Activated CD4-positive, CD25-positive, alpha-beta regulatory T cell treated with anti-CD3 and anti-CD28 coated beads, Interleukin-2, amount 50 U/mL, for 24 hours (primary cell): ENCODE results near the gene EXOC6B.
"Not testable (repeated sequence)": the region's sequence is repeated elsewhere in the genome, so short reads cannot be mapped to it uniquely, and the experiment has no call there.

ENCODE experiments used
- ATAC-seq, 2 donors: fragments of 150-1000 bp; cut with Tn5 transposase; one replicate each; pipeline ENCODE4 v1.10.0; 2021; ENCODE audit warnings: mild to moderate bottlenecking in 1 of 2, moderate library complexity in 1 of 2

Gene EXOC6B

DNA sequence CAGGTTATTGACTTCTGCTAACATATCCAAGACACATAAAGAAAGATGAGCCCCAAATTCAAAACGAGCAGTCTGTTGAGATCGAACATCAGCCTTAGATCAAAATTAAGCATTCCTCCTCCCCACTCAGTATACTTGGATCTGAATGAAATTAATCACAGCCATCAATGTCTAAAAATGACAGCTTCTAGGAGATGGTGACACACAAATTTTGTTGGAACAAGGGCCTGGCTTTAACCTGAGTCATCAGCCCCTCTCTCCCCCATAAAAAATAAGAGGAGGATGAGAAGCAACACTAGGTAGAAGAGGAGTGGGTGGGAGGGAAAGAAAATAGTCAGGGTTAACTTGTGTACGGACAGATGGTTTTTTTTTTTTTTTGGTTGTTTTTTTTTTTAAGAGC is 223.1 kb downstream of the EXOC6B start:
- ATAC-seq = no peak

DNA sequence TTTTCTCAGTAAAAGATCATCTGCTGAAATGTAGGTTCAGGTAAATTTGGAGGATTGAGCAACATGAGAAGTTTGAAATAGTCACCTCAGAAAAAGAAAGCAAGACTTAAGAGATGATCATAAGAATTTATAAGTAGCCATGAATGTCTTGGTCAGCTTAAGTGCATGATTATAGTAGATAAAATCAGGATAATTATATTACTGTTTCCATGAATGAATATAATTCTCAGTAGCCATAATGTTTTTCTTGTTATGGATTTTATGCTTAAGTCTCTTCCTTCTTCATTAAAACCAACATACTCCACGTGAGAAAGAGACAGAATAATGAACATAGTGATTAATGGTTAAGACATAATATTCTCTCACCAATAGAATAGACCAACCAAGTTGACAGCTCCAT is 223.7 kb downstream of the EXOC6B start:
- no peak for ATAC-seq

DNA sequence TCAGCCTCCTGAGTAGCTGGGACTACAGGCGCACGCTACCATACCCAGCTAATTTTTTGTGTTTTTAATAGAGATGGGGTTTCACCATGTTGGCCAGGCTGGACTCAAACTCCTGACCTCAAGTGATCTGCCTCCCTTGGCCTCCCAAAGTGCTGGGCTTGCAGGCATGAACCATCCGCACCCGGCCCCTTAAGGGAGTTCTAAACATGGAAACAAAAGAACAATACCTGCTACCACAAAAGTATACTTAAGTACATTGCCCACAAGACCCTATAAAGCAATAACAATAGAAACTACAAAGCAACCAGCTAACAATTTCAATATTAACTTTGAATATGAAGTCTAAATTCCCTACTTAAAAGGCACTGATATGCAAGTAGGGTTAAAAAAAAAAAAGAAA is 242.0 kb downstream of the EXOC6B start:
- not testable (repeated sequence) for ATAC-seq

DNA sequence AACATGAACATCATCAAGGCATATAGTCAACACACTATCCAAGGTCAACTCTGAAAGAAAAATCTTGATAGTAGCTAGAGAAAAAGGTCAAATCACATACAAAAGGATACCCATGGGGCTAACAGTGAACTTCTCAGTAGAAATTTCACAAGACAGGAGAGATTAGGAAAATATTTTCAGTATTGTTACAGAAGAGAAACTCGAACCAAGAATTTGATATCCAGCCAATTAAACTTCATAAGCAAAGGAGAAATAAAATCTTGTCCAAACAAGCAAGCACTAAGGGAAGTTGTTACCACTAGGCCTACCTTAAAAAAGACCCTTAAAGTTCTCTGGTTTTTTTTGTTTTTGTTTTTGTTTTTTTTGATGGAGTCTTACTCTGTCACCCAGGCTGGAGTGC is 242.5 kb downstream of the EXOC6B start:
- no peak for ATAC-seq

DNA sequence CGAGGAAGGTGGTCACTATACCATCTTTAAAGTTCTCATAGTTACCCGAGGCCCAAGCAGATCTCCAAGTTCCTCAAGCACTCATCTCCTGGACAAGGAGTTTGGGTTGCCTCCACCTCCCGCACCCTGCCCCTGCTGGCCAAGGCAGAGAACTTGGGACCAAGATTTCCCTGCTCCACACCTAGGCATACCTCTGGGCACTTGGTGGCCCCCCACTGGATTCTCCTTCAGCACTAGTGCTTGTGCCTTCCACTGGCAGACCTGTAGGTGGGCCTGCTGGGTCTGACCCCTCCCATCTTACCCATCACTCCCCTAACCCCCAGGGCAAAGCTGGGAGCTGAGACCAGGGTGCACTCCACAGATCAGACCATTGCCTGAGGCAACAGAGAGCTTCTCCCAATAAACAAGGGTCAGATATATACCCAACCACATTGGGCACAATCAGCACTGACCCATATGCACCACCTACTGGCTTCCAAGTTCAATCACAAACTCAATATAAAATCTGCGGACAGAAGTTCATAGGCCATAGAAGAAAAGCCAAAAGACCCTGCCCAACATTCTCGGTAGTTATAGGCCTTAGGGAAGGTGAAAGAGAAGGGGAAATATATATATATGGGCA is 244.2 kb downstream of the EXOC6B start:
- no peak for ATAC-seq

DNA sequence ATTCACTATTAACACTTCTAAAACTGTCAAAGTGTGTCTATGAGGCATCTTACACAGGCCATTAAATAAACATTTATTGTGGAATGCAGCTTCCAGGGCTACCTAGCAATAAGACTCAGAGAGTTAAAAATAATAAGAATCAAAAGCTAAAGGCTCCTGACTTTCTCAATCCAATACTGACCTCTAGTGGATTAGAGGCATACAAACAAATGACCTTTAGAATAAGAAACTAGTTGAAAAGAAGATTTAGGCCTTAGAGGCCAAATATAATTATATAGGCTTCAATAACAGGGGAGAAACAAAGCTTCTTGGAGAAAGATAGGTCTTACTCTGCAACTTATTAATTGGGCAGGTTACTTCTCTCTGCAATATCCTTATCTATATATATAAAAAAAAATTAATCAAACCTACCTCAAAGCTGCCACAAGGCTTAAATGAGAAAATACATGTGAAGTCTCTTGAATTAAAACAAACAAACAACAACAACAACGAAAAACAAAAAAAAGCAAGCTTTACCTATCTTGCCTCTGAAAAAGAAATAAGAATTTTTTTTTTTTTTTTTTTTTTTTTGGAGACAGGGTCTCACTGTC is 246.1 kb downstream of the EXOC6B start:
- ATAC-seq = no peak

DNA sequence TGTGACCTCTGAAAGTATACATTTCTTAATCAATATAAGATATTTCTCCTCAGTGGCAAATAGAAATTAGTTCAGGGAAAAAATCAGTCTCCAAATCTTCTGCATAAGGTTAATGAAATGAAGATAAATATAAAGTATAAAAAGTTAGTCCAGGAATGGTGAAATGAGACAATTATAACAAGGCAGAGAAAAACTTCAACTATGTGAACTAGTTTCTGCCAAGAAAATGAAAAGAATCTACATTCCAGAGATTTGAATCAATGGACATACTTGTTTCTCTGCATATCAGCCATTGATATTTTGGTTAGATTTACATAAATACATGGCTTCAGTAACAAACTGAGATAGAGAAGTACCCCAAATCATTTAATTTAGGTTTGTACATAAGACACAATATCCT is 249.0 kb downstream of the EXOC6B start:
- ATAC-seq = no peak

DNA sequence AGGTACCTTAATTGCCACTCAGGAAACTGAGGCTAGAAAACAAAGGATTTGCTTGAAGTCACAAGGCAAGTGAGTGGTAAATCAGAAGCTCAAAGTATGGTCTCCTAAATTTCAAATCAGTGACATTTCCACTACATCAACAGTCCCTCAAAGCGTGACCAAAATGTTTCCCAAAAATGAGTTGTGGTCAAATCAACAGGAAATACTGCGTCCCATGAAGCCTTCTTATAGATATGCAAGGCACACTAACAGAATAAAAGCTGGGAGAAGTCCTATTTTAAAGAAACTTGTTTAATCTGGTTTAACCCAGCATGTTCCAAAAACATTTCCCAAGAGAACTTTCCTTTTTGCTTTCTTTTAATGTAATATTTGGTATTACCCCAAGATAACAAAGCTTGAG is 249.4 kb downstream of the EXOC6B start:
- no peak for ATAC-seq

DNA sequence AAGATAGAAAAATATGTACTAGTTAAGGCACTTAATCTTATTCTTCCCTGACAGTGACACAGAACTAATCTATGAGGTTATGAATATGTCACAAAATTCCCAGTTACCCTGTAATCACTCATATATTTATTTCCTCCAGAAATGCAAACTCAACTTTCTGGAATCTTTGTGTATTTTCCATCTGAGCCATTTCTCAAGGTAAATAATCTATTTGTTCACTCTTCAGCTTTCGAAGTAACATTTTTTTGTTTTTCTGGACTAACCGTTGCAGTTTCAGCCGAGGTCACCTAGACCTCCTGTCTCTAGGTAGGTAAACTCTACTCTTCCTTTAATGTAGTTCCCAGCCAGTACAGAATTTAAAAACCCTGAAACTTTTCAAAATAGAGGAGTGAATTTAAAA is 250.9 kb downstream of the EXOC6B start:
- ATAC-seq = no peak

DNA sequence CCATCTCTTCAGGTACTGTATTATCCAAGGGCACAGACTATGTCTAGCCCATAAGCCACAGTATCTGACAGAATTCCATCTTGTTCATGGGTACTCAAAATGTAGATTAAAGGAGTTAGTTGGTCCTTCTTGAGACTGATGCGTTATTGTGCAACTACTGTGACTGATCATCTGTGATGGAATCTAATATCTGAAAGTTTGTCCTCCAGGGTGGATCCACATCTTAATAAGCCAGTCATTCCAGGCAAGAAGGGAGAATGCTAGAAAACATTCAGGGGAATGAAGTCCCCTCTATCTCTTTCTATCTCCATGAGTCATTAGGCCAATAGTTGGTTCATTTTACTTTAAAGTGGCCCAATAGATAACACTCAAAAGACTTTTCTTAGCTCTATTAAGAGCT is 252.6 kb downstream of the EXOC6B start:
- ATAC-seq = no peak

DNA sequence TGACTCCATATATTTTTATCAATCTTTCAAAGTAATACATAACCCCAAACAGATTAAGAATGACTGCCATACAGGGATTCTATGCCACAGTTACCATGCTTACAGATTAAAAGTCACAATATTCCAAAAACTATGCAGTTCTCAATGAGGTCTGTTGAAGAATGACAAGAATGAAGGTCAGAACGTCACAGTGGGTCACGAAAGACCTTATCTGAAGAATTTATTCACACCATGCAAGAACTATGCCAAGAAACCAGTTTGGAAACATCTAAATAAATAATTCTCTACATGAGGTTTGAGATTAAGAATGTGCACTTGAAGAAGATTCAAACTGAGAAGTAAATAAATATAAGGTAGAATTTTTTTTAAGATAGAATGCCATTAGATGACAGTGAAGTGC is 253.3 kb downstream of the EXOC6B start:
- ATAC-seq = no peak

DNA sequence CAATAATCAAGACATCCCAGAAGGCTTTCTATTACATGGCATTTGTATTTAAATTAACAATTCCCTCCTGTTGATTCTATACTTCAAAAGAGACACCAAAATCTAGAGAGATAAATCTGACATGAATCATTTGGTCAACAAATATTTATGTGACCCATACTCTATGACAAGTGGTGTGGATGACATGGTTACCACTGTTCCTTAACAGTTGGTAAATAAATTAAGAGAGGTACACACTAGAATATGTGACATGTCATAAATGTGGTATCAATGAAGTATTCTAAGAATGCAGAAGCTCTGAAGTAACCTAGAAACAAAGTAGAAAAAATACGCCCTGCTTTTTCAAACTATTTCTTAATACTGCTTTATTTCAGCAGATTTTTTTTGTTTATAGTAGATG is 255.4 kb downstream of the EXOC6B start:
- ATAC-seq = no peak

DNA sequence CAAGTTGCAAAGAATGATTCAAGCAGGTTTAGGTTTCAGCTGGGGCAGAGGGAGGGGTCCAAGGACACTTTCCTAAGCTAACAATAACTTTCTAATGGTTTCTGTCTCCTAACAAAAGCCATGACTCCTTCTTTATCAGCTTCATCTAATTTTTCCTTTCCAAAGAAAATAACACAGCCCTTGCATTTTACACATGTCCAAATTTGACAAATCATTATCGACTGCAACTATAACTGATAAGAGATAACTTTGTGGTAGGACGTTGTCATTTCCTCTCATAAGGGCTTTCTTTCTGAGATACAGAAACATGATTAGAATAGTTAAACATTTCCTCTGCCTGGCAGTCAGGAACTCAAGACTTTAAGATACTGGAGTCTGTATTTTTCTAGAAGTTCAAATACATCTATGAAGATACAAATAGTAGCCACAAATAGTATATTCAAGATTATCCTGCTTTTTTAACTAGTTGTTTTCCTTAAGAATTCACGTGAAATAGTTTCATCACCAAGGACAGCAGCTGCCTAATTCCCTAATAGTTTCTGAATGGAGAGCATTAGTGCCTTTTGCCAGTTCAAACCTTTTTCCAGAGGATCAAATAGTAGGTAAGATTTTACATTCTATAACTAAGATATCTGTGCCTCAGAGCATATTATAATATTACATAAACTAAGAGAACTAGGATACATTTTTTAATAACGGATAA is 263.2 kb downstream of the EXOC6B start:
- no peak for ATAC-seq

DNA sequence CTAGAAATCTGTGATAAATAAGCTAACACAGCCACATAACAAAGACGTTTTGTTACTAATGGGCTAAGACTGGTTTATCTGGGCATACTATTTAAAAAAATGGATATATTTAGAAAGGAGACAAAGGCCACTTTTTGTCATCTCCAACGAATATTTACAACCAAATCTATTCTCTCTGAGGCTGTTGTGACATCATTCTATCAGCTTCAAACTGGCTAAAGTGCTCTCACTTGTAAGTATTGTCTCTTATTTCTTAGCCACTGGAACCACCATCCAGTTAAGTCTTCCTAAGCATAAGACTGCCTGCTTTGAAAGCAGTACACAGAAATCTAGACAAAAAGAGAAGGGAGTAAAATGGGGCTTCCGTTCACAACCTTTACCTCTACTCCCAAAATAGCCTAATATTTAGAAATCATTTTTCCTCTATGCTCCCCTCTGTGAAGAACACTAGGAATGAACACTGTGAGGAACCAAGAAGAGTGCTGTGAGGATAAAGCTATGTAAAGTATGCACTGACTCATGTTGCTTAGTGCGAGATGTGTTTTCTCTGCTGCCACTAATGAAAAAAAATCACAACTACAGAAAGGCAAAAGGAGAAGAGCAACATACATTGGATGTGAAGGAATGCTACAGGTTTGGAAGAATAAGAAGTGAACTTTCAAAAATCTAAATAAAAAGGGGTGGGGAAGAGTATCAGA is 264.1 kb downstream of the EXOC6B start:
- no peak for ATAC-seq

DNA sequence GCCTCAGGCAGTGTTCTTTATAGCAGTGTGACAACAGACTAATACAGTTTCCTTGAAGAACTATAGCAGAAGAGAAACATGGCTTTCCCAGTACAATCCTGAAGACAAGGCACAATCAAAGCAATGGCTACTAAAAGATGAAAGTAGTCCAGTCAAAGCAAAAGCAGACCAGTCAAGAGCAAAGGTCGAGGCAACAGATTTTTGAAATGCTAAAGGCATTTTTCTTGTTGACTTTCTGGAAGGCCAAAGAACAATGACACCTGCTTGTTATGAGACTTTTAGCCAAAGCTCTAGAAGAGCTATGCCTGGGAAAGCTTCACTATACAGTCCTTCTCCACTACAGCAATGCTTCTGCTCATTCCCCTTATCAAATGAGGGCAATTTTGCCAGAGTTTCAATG is 269.9 kb downstream of the EXOC6B start:
- no peak for ATAC-seq

DNA sequence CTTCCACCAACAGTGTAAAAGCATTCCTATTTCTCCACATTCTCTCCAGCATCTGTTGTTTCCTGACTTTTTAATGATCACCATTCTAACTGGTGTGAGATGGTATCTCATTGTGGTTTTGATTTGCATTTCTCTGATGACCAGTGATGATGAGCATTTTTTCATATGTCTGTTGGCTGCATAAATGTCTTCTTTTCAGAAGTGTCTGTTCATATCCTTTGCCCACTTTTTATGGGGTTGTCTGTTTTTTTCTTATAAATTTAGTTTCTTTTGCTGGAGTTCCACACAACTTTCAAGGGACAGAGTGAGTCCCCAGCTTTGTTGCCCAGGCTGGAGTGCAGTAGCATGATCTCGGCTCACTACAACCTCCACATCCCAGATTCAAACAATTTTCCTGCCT is 270.5 kb downstream of the EXOC6B start:
- ATAC-seq = not testable (repeated sequence)

DNA sequence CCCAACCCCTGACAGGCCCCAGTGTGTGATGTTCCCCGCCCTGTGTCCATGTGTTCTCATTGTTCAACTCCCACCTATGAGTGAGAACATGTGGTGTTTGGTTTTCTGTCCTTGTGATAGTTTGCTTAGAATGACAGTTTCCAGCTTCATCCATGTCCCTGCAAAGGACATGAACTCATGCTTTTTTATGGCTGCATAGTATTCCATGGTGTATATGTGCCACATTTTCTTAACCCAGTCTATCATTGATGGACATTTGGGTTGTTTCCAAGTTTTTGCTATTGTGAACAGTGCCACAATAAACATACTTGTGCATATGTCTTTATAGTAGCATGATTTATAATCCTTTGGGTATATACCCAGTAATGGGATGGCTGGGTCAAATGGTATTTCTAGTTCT is 270.9 kb downstream of the EXOC6B start:
- not testable (repeated sequence) for ATAC-seq

DNA sequence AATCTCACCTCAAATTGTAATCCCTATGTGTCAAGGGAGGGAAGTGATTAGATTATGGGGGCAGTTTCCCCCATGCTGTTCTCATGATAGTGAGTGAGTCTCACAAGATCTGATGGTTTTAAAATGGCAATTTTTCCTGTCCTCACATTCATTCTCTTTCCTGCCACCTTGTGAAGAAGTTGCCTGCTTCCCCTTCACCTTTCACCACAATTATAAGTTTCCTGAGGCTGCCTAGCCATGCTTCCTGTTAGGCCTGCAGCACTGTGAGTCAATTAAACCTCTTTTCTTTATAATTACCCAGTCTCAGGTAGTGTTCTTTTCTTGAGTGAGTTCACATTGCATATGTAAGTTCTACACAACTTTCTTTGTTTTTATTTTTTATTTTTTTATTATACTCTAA is 271.5 kb downstream of the EXOC6B start:
- ATAC-seq = no peak

DNA sequence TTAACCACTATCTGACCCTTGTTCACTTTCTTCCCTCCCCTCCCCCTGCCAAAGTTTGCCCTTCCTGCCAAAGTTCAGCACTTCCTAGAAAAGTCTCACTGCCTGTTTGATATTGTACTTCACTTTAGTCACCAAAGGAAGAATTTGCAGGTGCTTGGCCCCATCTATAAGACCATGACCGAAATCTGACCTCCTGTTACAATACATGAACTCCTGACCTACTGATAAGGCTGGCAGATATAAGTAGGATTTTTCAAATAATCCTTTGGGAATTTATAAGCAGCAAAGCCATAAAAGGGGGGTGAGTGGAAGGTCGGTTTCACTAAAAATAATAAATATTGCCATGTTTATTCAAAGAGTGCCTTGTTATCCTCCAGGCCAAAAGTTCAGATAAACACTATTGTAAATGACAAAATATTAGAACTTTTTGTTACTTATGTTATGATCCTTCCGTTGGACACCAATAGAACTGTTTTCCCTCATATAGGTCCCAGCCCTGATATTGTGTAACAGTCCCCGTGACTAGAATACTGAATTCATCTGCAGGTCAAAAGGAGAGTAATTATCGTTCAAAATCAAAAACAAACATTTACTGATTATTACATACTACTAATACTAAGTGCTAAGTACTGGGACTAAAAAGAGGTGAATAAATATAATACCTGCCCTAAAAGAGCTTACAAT is 277.6 kb downstream of the EXOC6B start:
- no peak for ATAC-seq

DNA sequence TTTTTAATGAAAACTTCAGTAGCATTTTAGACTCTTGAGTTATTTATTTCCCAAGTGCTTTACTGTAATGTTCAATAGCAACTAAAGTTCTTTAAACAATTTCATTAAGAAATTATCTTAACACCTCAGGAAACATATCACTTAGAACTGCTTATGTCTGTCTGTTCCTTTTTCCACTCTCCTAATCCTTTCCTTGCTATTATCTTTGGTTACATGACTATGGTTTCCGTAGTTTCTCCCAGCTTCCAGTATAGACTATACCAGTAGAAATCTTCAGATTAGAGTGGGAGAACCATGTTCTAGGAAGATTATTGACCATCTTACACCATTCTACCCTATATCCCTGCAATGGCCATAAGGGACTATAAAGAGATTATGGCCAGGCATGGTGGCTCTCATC is 280.0 kb downstream of the EXOC6B start:
- ATAC-seq = no peak

DNA sequence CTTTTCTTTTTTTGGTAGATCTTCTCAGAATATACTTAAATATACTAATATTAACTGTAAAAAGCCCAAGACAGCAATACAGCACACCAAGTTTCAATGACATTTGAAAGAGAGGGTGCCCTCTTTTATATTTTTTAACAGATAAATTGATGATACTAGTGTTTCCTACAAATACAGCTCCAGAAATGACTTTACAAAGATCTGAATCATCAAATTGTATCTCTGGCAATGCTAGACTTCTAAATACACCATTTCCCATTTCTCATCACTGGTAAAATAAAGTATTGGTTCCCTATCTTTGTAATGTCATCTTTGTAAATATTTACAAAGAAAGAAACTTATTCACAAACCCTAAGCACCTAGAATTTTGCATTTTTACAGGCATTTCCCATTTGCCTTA is 281.3 kb downstream of the EXOC6B start:
- ATAC-seq = no peak

DNA sequence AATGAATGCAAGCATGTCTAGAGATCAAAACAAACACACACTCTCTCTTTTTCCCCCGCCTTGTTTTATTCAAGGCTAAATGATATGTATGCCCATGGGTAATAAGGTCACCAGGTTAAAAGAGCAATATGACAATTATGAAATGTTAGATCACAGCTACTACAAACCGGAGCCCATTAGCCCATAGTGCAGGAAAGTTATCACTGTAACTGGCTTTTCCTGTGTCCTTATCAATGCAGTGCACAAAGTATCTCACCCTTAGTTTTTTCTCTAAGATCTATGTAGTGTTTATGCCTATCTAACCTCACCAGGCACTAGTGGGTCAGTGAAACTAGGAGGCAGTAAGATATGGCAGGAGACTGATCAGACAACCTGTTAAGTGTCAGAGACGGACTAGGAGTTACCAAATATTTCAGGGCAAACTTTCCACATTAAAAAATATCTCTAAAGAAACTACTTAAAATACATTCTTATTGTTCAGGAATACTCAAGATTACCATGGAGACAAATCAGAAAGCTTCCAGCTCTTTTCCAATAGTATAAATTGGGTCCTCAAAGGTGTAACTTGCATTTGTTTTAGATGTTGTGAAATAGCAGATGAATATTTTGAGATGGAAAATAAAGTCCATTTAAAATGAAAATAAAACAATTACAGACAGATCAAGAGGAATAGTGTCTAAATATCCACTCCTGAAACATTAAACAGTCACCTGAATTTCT is 282.2 kb downstream of the EXOC6B start:
- no peak for ATAC-seq
